NCI-H748 treated with DMSO at 0.1 percent for 48 hours (cell line): Measurements from ENCODE around the gene AFG3L2.

Source experiments
- DNase-seq: peaks from one replicate; lab custom pipeline; 2025; lab: John Stamatoyannopoulos, UW

The AFG3L2 gene

DNA sequence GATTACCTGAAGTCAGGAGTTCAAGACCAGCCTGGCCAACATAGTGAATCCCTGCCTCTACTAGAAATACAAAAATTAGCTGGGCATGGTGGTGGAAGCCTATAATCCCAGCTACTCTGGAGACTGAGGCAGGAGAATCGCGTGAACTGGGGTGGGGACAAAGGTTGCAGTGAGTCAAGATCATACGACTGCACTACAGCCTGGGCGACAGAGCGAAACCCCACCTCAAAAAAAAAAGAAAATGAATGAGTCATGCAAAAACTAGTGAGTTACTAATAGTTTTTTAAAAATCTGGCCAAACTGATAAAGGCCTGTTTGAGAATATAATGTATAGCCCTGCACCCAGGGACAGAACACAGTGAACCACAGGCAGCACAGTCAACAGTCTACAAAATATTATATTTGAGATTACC, 17.5 kb downstream of the AFG3L2 start:
- no peak for DNase-seq

DNA sequence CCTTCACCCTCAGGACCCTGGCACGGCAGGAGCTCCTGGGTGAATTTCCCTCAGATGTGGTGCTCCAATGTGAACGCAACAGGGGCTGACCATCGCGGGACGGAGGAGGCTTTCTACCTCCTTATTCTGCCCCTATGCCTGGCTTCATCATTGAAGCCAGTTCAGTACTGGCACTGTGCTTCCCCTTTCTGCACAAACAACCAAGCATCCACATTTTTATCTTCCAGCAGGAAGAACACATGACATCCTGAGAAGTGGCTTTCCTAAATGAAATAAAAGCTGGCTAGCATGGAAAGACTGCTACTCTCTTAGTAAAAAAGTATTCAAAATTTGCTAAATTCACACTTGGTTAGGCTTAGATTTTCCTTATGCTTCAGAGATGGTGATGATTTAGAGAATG, 24.8 kb downstream of the AFG3L2 start:
- no peak for DNase-seq

DNA sequence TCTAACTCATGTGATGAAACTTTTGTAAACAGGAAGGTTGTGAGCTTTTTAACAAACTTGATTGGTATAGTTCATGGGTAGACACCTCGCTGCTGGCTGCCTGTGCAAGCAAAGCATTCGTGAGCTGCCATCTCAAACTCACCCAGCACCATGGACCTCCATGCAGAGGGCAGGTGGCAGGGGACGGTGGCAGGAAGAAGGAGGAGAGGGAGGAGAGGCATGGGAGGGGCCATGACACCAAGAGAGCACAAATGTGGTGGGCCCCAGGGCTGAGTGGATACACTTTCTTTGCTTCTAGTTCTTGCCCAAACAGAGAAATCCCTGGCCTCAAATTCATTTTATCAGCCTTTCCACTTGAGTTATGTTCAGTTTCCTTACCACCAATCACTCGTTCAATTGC, 29.1 kb downstream of the AFG3L2 start:
- DNase-seq, result no peak

DNA sequence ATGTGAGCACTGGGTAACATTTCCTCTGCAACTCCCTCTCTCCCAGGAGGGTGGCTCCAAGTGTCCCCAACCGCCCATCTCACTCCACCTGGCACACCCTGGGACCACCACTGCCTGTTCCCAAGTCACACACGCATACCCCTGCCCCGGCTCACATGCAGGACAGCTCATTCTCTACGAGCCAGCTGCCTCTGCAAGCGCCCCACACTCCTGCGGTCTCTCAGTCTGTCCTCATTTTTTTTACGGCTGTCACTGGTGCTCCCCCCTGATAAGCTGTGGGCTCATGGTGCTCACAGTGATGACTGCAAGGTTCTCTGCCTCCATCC, 30.8 kb downstream of the AFG3L2 start:
- DNase-seq, result no peak

DNA sequence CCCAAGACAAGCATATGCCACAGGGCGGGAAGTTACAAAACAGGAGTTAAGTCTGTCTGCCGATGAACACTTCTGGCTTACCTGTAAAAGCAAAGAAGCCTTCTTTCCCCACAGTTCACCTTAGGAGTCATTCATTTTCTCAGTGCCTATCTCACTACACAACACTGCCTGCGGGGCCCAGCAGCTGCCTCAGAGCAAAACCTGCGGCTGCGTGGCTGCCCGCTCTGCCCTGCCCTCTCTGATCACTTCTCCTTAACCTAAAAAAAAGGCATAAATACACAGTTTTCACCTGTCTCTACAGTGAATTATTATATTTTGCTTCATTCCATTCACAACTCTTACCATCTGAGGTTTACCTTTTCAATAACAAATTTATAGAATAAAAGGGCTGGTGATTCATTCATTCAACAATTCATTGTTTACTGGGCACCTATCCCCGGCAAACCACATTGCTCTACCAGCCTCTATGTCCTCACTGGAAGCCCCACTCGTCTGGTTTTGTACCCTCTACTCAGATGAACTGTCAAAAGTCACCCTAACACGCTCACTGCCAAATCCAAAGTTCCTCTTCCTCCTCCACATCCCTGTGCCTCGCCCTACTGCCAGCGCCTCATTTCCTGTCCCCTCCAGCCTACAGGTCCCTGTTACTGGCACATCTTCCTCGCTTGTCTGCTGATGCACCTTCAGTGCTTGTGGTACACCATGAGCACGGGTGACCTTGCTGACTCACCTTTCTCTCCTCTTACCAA, 31.4 kb downstream of the AFG3L2 start:
- no peak for DNase-seq

DNA sequence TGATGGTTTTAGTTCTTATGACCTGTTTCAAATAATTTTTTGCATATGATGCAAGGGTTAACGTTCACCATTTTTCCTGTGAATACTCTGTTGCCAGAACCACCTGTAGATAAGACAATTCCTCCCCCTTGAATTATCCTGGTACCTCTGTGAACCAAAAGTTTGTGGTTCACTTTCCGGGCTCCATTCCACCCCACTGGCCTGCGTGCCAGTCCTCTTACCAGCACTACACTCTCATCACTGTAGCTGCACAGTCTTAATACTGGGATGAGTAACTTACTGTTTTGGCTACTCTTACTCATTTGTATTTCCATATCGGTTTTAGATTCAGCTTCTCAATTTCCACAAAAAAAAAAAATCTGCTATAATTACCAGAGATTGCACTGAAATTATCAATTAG, 34.4 kb downstream of the AFG3L2 start:
- no peak for DNase-seq

DNA sequence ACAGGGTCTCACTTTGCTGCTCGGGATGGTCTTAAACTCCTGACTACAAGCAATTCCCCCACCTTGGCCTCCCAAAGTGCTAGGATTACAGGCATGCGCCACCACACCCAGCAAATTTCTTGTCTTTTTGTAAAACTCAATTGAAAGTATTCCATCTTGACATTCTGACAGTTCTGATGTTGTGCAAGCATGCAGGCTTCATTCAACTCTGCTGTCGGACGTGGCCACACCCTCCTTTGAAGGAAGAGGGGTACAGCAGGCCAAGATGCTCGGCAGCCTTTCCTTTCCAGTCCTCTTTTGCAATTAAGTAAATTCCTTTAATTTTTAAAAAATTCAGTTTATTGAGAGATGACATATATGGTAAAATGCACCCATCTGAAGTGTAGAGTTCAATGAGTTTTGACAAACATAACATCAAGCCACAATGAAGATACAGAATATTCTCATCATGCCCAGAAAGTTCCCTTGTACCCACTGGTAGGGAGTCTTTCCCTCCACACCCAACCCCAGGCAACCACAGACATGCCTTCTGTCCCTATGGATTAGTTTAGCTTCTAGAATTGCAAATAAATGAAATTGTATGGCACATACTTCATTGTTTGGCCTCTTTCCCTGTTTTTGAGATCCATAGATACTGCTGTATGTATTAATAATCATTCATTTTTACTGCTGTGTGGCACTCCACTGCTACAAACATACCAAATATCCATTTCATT, 35.9 kb downstream of the AFG3L2 start:
- DNase-seq, result no peak

DNA sequence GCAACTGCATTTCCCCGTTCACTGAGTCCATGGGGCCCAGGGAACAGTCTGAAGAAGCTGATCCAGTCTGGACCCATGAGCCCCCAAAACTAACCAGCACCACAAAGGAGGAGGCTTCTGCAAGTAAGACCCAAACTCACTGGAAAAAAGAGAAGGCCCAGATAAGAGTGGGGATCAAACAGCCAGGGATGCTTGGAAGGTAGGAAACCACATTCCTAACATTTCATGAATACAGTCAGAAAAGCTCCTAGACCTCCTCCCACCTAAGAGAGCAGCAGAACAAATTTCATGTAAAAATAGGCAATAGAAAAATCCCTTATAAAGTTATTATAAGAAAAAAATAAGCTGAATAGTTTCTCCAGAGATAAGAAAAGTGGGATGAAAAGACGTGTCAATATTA, 38.6 kb downstream of the AFG3L2 start:
- DNase-seq, result no peak

DNA sequence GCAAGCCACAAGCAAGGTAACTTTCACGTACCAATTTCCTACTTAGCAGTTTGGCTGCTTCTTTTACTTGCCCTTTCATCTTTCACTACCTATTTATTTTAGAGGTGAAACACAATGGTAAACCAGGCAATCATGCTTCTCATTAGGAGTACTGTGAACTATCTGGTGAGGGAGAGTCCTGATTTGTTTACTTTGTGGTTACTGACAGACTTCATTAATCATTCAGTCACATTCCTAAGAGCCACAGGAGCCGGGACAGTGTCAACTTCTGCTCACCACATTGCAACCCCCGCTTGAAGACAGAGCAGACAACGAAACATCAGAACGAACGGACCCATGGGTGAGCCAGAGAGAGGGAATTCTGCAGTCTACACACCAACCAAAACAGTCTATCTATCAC, 40.1 kb downstream of the AFG3L2 start:
- no peak for DNase-seq

DNA sequence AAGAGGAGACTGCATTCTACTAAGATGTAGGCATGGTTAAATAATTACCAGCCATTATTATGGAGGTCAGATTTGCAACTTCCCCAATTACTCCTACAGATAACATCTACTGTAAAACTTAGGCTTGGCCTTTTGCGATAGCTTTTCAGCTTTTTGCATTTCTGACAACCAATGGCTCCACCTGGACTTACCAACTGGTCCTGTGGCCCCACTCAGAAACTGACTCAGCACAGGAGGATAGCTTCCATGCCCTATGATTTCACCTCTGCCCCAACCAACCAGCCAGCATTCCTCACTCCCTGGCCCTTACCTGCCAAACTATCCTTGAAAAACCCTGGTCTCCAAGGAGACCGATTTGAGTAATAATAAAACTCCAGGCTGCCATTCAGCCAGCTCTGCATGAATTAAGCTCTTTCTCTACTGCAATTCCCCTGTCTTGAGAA, 40.8 kb downstream of the AFG3L2 start:
- no peak for DNase-seq

DNA sequence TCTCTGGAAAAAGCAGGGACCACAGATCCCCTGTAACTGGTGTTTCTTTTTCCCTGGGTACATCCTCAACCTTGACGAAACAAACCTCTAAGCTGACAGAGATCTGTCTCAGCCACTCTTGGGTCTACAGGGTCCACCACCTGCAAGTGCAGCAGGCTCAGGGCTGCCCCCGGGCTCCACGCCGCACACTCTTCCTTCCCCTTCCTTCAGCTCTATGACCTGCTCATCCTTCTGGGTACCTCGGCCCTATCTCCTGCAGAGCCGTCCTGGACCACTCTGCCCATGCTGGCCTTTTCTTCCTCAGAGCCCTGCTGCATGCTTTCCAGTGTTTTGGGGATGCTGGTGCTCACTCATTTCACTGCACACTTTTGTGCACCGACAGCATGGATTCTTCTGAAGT, 41.5 kb downstream of the AFG3L2 start:
- DNase-seq, result no peak

DNA sequence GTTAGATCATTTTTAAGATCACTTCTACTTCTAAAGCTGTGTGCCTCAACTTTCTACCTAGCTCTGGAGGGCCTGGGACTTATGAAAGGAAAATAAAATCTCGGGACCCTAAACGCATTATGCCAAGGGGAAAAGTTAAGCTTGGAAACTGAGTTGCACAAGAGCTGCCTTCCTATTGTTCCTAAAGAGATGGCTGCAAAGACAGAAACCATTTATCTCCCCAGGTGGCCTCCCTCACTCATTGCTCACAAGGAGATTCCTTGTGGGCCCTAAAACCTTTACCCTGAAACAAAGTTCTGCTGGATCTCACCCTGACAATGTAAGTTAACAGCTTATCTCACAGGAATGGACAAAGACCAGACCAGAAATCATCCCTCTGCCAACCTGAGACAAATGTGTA, 42.2 kb downstream of the AFG3L2 start:
- no peak for DNase-seq

DNA sequence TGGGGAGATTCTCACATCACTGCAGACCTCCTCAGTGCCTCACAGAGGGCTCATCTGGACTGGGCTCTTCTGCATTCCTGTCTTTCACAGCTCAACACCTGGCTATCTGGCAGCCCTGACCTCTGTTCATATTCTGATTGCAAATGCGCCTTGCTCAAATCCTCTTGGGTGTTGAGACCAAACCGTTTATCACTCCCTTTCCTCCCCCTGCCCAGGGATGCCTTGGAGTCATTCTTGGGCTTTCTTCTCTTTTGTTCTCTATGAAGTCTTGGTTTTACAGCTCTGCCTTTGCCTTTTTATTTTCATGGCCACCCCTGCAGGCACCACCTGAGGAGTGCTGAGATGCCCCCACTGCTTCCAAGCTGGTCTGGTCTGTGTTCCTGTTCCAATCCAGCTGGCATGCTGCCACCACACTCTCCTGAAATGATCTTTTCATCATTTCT, 42.6 kb downstream of the AFG3L2 start:
- no peak for DNase-seq

DNA sequence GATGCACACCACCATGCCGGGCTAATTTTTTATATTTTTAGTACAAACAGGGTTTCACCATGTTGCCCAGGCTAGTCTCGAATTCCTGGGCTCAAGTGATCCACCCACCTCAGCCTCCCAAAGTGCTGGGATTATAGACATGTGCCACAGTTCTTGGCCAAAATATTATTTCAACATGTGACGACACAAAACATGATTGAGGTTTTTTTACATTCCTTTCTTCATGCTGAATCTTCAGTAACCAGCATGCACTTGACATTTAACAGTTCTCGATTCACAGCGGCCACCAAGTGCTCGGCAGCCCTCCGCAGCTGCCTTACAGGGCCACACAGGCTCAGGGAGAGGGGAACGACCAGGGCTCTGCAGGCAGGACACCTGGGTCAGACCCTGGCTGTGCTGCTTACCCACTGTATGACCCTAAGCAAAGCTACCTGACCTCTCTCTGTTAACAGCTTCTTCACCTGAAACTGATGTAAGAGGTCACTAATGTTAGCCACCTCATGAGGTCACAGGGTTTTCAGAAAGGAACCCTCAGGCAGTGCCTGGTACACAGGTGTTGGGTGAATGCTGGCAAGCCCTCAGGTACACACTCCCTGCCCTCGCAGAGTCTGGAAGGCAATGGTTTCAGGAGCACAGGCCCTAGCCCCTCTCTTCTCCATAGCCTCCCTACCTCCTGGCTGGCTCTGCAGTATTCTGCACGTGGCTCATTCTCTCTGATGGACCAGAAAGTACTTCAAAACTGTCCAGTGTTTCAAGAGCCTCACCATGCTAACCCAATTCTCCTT, 43.3 kb downstream of the AFG3L2 start:
- DNase-seq, result no peak

DNA sequence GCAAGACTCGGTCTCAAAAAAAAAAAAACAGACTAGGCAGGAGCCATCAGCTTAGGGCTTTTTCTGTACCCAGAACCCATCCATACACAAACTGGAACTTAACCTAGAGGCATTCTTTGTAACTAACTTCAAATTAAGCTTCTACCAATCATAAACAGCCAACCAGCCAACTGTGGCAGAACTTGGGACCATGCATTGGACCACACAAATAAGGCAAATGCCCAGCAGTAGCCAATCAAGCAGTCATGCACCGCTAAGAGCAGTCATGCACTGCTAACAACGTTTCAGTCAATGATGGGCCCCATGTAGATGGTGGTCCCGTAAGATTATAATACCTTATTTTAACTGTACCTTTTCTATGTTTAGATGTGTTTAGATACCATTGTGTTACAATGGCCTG, 46.3 kb downstream of the AFG3L2 start:
- DNase-seq, result no peak

DNA sequence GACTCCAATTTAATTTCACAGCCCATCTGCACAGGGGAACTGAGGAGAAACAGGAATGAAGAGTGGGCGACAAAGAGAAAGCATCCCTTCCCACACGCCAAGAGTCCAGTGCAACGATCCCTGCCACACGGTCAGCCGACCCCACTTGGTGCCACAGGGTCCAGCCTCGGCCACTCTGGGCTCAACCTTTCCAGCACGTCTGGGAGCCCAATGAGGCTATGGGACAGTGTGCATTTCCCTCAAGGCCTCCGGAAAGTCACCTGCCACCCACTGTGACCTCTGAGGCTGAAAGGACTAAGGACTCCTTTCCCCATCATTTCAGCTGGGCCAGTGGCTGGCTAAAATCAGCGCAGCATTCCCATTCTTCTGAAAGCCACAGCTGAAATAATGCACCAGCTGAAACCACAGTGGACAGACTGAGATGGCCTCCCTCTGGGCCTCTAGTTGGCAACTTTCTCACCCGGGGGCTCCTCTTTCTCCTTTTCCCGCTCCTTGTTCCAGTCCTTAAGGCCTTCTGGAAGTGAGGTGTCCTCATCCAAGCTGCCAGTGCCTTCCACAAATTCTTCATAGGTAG, 47.8 kb downstream of the AFG3L2 start:
- no peak for DNase-seq

DNA sequence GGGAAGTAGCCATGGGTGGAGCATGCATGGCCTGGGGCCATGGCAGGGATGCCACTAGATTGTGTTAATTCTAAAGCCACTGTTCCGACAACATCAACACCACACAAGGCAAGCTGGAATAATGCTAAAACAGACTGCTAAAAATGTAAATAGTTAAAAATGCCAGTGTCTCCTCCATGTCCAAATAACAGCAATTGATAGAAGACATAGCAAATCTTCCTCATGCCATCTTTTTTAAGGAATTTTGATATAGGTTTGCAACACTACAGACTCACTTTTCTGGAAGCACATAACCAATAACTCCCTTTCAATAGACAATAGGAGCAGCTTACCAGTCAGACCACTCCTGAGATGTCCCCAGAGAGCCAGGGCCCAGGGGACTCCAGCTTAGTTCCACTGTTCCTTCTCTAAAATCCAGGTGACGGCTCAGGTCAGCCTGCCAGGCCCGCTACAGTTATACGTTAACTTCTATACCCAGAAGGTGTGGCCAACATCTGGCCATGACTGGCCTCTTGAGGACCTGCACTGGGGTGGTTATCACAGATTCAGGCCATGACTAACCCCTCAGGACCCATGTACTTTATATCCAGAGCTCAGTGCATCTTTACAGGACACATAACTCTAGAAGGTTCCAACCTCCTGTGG, 48.7 kb downstream of the AFG3L2 start:
- no peak for DNase-seq

DNA sequence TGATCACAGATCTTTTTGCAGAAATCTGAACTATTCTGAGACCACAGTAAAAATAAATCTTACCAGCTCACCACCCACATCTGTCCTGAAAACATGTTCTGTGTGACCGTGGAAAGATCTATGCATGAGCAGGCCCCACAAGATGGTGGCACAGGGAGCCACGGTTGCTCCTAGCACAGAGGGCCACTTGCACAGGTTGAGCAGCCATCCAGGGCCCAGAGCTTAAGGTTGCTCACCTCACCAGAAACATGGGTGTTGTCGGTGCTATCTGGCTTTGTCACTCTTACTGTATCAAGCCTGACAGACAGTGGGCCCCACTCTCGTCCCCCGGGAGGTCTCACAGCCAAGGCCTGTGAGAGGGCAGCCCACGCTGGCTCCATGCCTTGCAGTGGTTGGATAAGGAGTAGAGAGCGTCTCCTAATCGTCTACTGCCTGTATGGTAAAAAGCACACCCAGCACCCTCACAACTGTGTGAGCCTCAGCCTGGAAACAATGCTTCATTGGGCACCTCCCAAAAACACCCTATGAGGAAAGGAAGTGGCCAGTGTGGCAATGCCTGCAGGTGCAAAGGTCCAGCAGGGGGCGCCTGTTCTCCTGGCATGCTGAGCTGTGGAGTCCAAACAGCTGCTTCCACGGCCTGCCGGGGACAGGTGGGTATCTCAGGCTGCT, 49.4 kb downstream of the AFG3L2 start:
- peak; percentile 21 for DNase-seq

DNA sequence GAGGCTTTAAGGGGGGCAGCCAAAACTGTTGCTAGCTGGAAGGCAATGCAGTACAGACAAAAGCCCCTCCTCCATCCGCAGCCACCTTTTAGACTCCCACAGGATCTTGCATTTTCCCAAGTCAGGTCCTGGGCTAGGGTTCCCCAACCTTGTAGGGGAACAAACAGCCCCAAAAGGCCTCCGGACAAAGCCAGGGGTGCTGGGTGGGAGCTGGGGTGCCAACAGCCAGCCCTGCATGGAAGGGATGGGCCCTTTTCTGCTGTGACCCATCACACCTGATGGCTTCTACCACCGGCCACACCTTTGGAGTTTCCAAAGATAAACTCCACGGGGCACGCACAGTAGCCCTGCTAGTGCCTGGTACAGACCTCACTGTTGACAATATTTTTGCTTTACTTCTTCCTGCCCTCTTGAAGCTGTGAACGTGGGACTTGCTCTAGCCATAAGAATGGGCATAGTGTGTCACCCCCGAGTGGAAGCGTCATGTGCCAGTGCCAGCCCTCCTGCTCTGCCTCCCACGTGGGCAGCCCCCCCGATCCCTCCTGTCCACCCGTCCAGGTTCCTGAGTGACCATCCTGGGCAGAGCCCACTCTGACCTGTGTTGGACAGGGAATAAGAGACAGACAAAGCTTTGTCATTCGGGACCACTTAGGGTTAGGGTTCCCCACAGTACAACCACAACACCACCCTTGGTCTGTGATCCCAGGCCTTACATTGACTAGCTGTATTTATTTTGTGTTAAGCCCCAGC, 50.1 kb downstream of the AFG3L2 start:
- DNase-seq, result no peak

DNA sequence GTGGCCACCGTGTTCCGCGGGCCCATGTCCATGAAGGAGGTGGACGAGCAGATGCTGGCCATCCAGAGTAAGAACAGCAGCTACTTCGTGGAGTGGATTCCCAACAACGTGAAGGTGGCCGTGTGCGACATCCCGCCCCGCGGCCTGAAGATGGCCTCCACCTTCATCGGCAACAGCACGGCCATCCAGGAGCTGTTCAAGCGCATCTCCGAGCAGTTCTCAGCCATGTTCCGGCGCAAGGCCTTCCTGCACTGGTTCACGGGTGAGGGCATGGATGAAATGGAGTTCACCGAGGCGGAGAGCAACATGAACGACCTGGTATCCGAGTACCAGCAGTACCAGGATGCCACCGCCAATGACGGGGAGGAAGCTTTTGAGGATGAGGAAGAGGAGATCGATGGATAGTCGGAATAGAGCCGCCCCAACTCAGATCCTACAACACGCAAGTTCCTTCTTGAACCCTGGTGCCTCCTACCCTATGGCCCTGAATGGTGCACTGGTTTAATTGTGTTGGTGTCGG, 51.2 kb downstream of the AFG3L2 start:
- DNase-seq, result no peak
